ENCODE data around the gene OTOP1.
"Not testable (repeated sequence)": the region's sequence is repeated elsewhere in the genome, so short reads cannot be mapped to it uniquely, and the experiment has no call there.

The OTOP1 gene

DNA sequence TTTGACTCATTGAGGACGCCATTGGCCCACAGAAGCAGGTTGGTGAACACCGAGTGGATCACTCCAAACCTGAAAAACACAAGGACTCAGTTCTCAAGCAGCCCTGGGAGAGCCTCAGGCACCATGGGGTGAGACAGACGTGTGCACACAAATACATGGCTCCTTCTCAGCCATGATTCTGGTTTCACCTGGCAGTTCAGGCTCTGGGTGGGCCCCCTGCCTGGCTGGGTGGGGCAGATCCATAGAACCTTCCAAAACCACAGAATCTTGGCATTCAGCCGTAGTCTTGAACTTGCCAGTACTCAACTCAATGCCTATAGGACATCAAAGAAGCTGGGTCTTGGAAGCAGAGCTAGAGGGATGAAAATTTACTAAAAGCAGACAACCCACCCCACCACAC is 24.2 kb downstream of the OTOP1 start:
- DNase-seq (ENCODE audit: low spot score) (no peak), ATAC-seq (ENCODE audit: low read depth) (no peak)
- no peaks in the 10 kb centered on the region for H3K4me1 ChIP-seq (ENCODE audit: insufficient read depth, poor library complexity, severe bottlenecking)
- no peak overlapping the region for H3K4me3 ChIP-seq (ENCODE audit: severe bottlenecking)
- H3K27me3 ChIP-seq (ENCODE audit: insufficient read depth, poor library complexity, severe bottlenecking) = peaks cover 5% of the 10 kb centered on the region
- H3K9me3 ChIP-seq (ENCODE audit: severe bottlenecking) = no peaks in the 10 kb centered on the region
- TF ChIP-seq, protein P1, sequence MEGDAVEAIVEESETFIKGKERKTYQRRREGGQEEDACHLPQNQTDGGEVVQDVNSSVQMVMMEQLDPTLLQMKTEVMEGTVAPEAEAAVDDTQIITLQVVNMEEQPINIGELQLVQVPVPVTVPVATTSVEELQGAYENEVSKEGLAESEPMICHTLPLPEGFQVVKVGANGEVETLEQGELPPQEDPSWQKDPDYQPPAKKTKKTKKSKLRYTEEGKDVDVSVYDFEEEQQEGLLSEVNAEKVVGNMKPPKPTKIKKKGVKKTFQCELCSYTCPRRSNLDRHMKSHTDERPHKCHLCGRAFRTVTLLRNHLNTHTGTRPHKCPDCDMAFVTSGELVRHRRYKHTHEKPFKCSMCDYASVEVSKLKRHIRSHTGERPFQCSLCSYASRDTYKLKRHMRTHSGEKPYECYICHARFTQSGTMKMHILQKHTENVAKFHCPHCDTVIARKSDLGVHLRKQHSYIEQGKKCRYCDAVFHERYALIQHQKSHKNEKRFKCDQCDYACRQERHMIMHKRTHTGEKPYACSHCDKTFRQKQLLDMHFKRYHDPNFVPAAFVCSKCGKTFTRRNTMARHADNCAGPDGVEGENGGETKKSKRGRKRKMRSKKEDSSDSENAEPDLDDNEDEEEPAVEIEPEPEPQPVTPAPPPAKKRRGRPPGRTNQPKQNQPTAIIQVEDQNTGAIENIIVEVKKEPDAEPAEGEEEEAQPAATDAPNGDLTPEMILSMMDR (IDR thresholded peaks at IDR 0.05; ENCODE audit: poor library complexity, severe bottlenecking) = no peak
- no peaks in the 10 kb centered on the region for H3K36me3 ChIP-seq (ENCODE audit: low read depth)
- H3K27ac ChIP-seq (ENCODE audit: poor library complexity, severe bottlenecking) = no peak overlapping the region

DNA sequence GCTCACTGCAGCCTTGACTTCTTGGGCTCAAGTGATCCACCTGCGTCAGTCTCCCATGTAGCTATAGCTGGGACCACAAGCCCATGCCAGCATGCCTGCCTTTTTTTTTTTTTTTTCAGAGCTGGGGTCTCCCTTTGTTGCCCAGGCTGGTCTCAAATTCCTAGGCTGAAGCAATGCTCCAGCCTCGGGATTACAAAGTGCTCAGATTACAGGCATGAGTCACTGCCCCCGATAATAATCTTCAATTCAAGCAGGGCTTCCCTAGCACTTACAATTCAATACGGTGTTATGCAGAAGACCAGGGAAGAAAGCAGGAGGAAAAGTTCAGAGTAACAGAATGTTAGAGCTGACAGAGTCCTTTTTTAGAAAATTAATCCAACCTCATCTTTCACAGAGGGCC is 26.1 kb downstream of the OTOP1 start:
- TF ChIP-seq, protein P1 (IDR thresholded peaks at IDR 0.05; ENCODE audit: poor library complexity, severe bottlenecking) = no peak
- H3K4me3 ChIP-seq (ENCODE audit: severe bottlenecking) = no peak overlapping the region
- DNase-seq (ENCODE audit: low spot score) = no peak
- H3K36me3 ChIP-seq (ENCODE audit: low read depth) = no peaks in the 10 kb centered on the region
- ATAC-seq (ENCODE audit: low read depth) = no peak
- H3K27me3 ChIP-seq (ENCODE audit: insufficient read depth, poor library complexity, severe bottlenecking) = no peaks in the 10 kb centered on the region
- no peak overlapping the region for H3K27ac ChIP-seq (ENCODE audit: poor library complexity, severe bottlenecking)
- no peaks in the 10 kb centered on the region for H3K9me3 ChIP-seq (ENCODE audit: severe bottlenecking)
- H3K4me1 ChIP-seq (ENCODE audit: insufficient read depth, poor library complexity, severe bottlenecking) = no peaks in the 10 kb centered on the region

DNA sequence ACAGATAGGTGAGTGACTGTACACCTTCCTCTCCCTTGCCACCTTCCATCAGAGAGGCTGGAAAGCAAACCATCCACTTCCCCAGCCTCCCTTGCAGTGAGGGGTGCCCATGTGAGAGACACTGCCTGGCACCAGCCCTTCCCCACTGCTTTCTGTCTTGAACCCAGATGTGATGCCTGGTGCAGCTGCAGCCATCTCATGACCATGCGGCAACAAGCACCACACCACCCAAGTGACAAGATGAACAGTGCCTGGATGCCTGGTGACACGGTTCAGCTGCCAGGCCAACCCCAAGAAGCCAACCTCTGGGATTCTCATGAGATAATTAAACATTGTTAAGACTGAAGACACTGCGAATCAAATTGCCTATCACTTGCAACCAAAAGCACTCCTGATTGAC is 31.4 kb downstream of the OTOP1 start:
- ATAC-seq (ENCODE audit: low read depth) (no peak), DNase-seq (ENCODE audit: low spot score) (no peak)
- Histone ChIP-seq H3K27me3 (ENCODE audit: insufficient read depth, poor library complexity, severe bottlenecking) (no peaks in the 10 kb centered on the region), H3K4me1 (ENCODE audit: insufficient read depth, poor library complexity, severe bottlenecking) (no peaks in the 10 kb centered on the region), H3K9me3 (ENCODE audit: severe bottlenecking) (no peaks in the 10 kb centered on the region), H3K27ac (ENCODE audit: poor library complexity, severe bottlenecking) (no peak overlapping the region), H3K4me3 (ENCODE audit: severe bottlenecking) (no peak overlapping the region), H3K36me3 (ENCODE audit: low read depth) (no peaks in the 10 kb centered on the region)
- TF ChIP-seq, protein P1 (IDR thresholded peaks at IDR 0.05; ENCODE audit: poor library complexity, severe bottlenecking) = no peak

DNA sequence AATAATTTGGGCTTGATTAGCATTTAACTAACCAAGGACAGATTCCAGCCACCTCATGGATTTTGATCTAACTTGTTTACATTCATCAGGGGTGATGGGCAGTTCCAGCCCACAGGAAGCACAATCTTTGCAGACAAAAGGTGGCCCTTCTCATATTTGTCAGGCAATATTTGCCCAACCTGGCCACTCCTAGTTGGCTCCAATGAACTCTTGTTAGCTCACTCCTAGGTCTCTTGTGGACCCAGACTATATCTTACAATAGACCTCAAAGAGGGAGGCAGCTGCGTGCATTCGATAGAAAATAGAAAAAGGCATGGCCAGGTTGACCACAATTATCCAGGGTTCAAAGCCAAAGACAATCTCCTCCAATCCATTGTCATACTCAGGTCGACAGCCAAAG is 38.2 kb downstream of the OTOP1 start:
- not testable (repeated sequence) for H3K27me3 ChIP-seq (ENCODE audit: insufficient read depth, poor library complexity, severe bottlenecking); H3K4me1 ChIP-seq (ENCODE audit: insufficient read depth, poor library complexity, severe bottlenecking); DNase-seq (ENCODE audit: low spot score); ATAC-seq (ENCODE audit: low read depth); H3K27ac ChIP-seq (ENCODE audit: poor library complexity, severe bottlenecking); H3K4me3 ChIP-seq (ENCODE audit: severe bottlenecking); H3K36me3 ChIP-seq (ENCODE audit: low read depth); H3K9me3 ChIP-seq (ENCODE audit: severe bottlenecking)

DNA sequence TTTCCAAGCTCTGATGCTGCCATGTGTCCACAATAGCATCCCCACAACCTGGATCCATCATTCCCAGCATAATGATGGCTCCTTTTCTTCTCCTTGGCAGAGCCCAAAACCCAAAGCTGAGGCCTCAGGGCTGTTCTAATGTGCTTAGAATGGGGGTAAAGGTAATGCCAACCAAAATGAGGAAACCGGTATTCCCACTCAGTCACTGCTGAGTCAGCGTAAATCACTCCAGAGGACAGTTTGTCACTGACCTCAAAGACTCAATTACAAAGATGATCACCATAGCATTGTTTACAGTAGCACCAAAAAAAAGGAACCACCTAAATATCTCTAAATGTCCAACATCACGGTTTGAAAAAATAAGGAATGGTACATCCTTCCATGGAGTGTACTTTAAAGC is 41.2 kb downstream of the OTOP1 start:
- Histone ChIP-seq H3K4me1 (ENCODE audit: insufficient read depth, poor library complexity, severe bottlenecking) (no peaks in the 10 kb centered on the region), H3K27me3 (ENCODE audit: insufficient read depth, poor library complexity, severe bottlenecking) (no peaks in the 10 kb centered on the region), H3K9me3 (ENCODE audit: severe bottlenecking) (no peaks in the 10 kb centered on the region), H3K27ac (ENCODE audit: poor library complexity, severe bottlenecking) (no peak overlapping the region), H3K4me3 (ENCODE audit: severe bottlenecking) (no peak overlapping the region), H3K36me3 (ENCODE audit: low read depth) (no peaks in the 10 kb centered on the region)
- ATAC-seq (ENCODE audit: low read depth) (no peak), DNase-seq (ENCODE audit: low spot score) (no peak)
- TF ChIP-seq, protein P1 (IDR thresholded peaks at IDR 0.05; ENCODE audit: poor library complexity, severe bottlenecking) = no peak
